ENCODE results near the gene ABHD11.
A peak's percentile ranks its signal among the peaks of the same experiment; 100 is the strongest.
"Not testable (repeated sequence)": the region's sequence is repeated elsewhere in the genome, so short reads cannot be mapped to it uniquely, and the experiment has no call there.

Gene ABHD11

GRCh38 chr7:73718905-73719805, 19.4 kb downstream of the ABHD11 start, which contains the start of gene STX1A:
STX1A (minus strand) TSS chr7:73719669; CDS start chr7:73719631, 38 bp downstream.
- peak; percentile 43 to 53 for DNase-seq (ENCODE audit: low read depth in 2 of 2)

- no peak for DNase-seq (ENCODE audit: low read depth in 2 of 2)
These were observed 20.1 kb downstream of the ABHD11 start for GRCh38 chr7:73718438-73718881.

- peak; percentile 63 to 65 for DNase-seq (ENCODE audit: low read depth in 2 of 2)
These were observed 20.6 kb downstream of the ABHD11 start for GRCh38 chr7:73717991-73718405.

- DNase-seq (ENCODE audit: low read depth in 2 of 2), result no peak
These were observed 21.4 kb downstream of the ABHD11 start for GRCh38 chr7:73717025-73717807.

GRCh38 chr7:73716318-73716890, 22.2 kb downstream of the ABHD11 start:
- DNase-seq (ENCODE audit: low read depth in 2 of 2), result no peak

GRCh38 chr7:73715648-73716317, 22.8 kb downstream of the ABHD11 start:
- DNase-seq (ENCODE audit: low read depth in 2 of 2), result no peak

- not testable (repeated sequence) for DNase-seq (ENCODE audit: low read depth in 2 of 2)
These were observed 25.3 kb downstream of the ABHD11 start for GRCh38 chr7:73713319-73713718.

GRCh38 chr7:73712773-73713172, 25.8 kb downstream of the ABHD11 start:
- no peak for DNase-seq (ENCODE audit: low read depth in 2 of 2)

- no peak for DNase-seq (ENCODE audit: low read depth in 2 of 2)
These were observed 29.5 kb downstream of the ABHD11 start for GRCh38 chr7:73708961-73709549.

- DNase-seq (ENCODE audit: low read depth in 2 of 2), result no peak
These were observed 31.5 kb downstream of the ABHD11 start for GRCh38 chr7:73707045-73707631.

- no peak for DNase-seq (ENCODE audit: low read depth in 2 of 2)
These were observed 32.2 kb downstream of the ABHD11 start for GRCh38 chr7:73706126-73707044.

- DNase-seq (ENCODE audit: low read depth in 2 of 2), result no peak
These were observed 33.1 kb downstream of the ABHD11 start for GRCh38 chr7:73705551-73705920.

- DNase-seq (ENCODE audit: low read depth in 2 of 2), result no peak
These were observed 33.7 kb downstream of the ABHD11 start for GRCh38 chr7:73704640-73705550.

GRCh38 chr7:73703757-73704639, 34.6 kb downstream of the ABHD11 start:
- no peak for DNase-seq (ENCODE audit: low read depth in 2 of 2)

GRCh38 chr7:73703225-73703624, 35.4 kb downstream of the ABHD11 start:
- no peak for DNase-seq (ENCODE audit: low read depth in 2 of 2)

GRCh38 chr7:73702665-73703064, 35.9 kb downstream of the ABHD11 start:
- DNase-seq (ENCODE audit: low read depth in 2 of 2), result no peak

GRCh38 chr7:73702226-73702625, 36.4 kb downstream of the ABHD11 start:
- DNase-seq (ENCODE audit: low read depth in 2 of 2), result no peak

Measured in stimulated activated CD8-positive, alpha-beta memory T cell treated with anti-CD3 and anti-CD28 coated beads, Interleukin-2, amount 100 ng/mL, for 1 hour (primary cell).